Activated CD4-positive, alpha-beta T cell treated with anti-CD3 and anti-CD28 coated beads, Interleukin-2, amount 50 U/mL, for 1 hour (primary cell): Measurements from ENCODE around the gene MAGEA4.

Source experiments
- DNase-seq: peaks from one replicate; pipeline ENCODE4 v3.0.0-alpha.2; 2020

The MAGEA4 gene

DNA sequence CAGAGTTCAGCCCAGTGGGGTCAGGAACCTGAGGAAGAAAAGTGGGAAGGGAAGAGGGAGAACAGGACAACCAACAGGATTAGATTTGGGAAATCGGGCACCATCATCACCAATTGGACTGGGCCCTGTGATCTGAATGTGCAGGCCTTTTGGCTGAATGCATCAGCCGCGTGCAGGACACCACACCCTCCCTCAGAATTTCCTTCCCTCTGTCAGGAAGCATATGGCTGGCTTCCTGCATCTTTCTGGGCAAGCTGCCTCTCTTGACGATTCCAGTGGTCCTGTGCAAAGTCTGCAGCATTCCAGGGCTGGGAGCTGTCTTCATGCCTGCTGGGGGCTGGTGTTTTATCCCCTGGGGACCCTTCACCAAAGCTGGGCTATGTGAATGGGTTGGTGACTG, 16.4 kb downstream of the MAGEA4 start:
- no peak for DNase-seq

DNA sequence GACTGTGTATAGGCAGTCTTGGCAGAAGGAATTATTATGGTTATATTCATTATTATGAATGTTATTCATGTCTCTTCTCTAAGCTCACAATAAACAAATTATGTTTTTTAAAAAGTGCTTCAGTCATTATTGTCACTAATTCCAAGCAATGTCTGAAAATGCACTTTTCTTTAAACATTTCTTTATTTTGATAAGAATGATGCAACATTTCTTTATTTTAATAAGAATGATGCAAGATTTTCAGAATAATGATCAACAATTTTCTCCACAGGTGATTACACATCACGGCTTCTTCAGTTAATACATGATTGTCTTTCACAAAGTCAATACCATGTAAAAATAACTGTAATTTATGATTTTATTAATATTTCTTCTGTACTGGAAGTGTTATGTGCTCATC, 22.7 kb downstream of the MAGEA4 start:
- no peak for DNase-seq

DNA sequence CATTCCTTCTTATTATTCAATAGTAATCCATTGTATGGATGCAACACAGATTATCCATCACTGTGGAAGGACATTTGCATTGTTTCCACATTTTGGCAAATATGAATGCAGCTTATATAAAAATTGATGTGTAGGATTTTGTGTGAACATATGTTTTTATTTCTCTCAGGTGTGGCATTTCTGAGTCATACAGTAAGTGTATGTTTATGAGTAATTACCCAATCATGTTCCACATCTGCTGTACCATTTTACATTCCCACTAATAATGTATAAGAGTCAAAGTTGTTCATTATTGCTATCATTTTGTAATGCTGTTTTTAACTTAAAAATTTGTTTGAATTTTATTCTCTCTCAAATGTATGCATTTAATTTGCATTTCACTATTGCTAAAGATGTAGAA, 25.5 kb downstream of the MAGEA4 start:
- no peak for DNase-seq

DNA sequence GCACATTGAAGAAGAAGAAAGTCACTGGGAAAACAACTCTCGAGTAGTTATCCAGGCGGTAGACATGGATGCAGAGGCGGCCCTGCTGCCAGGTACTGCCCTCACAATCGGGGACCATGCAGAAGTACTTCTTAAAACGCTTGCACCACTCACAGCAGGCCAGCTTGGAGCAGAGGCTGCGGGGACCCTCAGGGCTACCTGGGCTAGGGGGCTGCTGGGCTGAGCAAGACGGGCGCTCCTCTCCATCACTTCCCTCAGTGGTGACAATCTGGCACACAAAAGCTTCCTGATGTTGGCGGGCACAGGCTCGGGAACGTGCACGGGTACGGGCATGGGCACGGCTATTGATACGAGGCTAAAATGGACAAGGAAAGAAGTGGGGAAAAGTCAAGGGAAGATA, 42.0 kb downstream of the MAGEA4 start:
- DNase-seq = no peak

DNA sequence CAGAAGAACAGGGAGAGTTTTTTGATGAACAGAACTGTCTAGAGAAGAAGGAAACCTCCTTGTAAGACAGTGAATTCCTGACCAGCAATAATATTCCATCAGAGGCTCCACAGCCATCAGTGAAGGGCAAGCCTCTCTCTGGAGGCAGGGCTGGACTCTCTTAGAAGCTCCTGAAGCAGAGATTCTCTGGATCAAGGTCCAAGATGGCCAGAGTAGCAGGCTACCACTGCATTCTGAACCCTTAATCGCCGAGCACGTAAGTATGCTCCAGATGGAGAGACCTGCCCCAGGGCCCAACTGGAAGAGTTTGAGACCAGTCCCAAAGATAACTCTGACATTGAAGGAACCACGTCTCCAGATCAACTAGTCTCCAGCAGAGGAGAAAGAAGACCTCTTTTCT, 45.4 kb downstream of the MAGEA4 start:
- DNase-seq = no peak

DNA sequence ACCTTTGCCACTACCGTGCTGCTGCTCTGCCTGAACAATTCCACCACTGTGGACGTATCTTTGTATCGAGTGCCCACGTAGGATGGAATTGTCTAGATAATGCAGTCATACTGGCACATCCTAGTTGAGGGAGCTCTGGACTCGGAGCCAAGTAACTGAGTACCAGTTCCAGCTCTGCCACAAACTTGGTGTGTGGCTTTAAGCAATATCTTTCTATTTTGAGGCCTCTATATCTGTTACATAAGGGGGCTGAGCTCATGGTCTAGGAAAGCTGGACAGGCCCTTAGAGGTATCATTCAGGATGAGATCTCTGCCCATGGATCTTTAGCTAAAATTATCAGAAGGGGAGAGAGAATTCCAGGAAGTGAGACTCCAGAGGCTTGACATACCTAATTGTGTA, 49.3 kb downstream of the MAGEA4 start:
- DNase-seq = no peak

DNA sequence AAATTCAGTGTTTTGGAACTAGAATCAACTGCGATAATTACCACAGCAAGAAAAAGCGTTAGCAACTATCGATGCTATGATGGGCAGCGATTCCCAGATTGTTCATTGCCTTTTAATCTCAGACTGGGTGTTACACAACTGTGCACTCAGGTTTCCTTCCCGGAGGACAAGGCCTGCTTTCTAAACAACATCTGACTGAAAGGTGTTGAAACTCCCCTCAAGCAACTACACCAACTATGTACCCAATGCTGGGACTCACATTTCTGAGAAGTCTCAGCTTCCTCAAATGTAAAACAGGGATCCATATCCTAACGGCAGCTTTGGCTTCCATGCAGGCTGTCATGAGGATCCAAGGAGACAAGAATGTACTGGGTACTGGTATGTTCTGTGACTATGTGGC, 53.5 kb downstream of the MAGEA4 start:
- no peak for DNase-seq

DNA sequence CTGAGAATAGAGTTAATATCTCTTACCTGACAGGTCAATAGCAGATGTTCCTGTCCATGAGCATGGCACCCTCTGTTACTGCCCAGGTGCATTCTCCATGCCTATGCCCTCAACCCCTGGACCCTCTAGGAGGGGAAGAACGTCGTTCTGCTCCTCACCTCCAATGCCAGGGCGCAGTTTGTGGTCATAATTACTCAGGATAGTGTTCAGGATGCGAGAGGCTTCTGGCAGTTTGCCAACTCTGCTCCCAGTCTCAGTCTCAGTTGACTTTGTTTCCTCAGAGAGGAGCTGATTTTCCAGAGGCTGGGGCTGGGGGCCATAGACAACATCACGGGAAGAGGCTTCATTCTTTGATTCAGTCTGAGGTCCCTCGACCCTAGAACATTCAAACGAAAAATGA, 57.3 kb downstream of the MAGEA4 start:
- no peak for DNase-seq

DNA sequence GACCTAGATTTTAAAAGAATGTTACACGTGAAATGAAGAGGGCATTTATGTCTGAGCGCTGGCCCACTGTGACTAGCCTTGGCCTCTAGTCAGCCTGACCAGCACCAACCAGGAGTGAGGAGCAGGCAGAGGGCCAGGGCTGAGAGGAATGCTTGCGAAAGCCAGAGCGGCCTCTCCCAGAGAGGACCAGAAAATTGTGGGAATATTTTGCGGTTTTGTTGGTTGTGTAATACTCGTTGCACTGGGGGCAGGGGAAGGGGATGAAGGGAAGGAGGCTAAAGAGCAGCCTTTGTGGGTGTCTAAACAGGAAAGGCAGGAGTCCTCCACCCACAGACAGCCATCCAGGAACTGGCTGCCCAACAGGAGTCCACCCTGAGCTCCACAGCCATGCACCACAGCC, 58.0 kb downstream of the MAGEA4 start:
- no peak for DNase-seq

DNA sequence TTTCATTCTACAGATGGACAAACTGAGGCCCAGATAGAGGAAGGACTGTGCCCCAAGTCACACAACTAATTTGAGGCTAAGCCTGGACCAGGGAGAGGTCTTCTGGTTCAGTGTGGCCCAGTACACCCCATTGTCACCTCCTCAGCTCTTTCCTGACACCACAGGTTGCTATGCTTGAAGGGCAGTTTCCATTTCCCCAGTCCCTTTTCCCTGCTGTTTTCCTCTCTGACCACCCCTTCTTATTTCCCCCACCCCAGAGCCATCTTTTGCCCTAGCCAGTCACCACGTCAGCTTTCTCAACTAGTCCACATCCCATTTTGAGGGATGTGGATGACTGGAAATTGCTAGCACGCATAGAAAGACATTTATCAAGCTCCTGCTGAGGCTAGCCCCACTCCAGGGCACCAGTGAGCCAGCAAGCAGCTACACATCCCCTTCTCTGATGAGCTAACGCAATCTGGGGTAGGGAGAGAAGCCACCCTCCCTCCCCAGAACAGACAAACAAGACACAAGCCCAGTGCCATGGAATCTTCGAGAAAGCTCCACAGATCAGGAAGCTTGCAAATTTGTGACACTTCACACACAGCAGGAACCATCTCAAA, 60.5 kb downstream of the MAGEA4 start:
- DNase-seq = no peak

DNA sequence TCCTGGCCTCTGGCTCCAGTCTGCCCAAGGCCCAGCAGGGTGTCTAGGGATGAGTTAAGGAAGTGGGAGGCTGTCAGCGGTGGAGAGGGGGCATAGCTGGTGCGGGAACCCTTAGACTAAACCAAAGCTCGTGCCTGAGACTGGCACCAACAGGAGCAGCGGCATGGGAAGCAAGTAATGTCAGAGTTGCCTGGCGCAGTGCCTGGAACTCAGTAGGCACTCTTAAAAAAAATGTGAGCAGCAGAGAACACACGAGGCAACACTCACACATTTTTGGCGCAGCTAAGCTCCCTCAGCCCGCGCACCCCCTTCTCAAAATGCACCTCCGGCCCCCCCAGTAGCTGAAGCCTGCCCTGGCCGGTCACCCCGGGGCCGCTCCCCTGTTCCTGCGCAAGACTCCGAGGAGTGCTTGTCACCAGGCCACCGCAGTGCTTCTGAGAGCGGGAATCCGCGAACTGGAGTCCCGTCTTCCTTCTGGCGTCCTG, 61.2 kb downstream of the MAGEA4 start:
- DNase-seq = no peak
